Measurements from ENCODE around the gene TSPAN19. TPM values are rescaled to one million over a fixed set of nuclear protein-coding genes. Genes with fewer than 3 reads are reported as not detected.
"Not testable (repeated sequence)": the region's sequence is repeated elsewhere in the genome, so short reads cannot be mapped to it uniquely, and the experiment has no call there.

Gene TSPAN19
- polyA plus RNA-seq, 1 of the 3 experiments (the other 2 are of a cell fraction) = 0.05 TPM

DNA sequence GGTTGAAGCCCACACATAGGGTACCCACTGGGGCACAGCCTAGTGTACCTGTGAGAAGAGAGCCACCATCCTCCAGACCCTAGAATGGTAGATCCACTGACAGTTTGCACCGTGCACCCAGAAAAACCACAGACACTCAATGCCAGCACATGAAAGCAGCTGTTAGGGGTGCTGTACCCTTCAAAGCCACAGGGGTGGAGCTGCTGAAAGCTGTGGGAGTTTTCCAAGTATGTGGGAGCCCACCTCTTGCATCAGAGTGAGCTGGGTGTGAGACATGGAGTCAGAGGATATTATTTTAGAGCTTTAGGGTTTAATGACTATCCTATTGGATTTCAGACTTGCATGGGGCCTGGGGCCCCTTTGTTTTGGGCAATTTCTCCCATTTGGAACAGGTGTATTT lies 30.5 kb downstream of the TSPAN19 start:
- Histone ChIP-seq H3K4me3 (ENCODE audit: low read depth in 2 of 2, low read length in 1 of 2) (no peak overlapping the region), H4K20me1 (ENCODE audit: insufficient read depth) (no peaks in the 10 kb centered on the region)

DNA sequence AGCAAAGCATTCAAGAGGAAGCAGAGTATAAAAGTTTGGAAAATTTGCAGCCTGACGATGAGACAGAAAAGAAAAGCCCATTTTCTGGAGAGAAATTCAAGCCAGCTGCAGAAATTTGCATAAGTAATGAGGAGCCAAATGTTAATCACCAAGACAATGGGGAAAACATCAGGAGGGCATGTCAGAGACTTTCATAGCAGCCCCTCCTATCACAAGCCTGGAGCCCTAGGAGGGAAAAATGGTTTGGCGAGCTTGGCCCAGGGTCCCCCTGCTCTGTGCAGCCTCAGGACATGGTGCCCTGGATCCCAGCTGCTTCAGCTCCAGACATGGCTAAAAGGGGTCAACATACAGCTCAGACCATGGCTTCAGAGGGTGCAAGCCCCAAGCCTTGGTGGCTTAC lies 31.0 kb downstream of the TSPAN19 start:
- H3K36me3 ChIP-seq (replicated peaks in 1 of 2; ENCODE audit: control insufficient read depth in 1 of 2, insufficient read depth in 2 of 2, low read length in 1 of 2); H3K4me1 ChIP-seq (ENCODE audit: control insufficient read depth in 1 of 2, insufficient read depth in 2 of 2, low read depth in 1 of 2, low read length in 1 of 2); H3K9me3 ChIP-seq; H3K4me3 ChIP-seq (ENCODE audit: low read depth in 2 of 2, low read length in 1 of 2); H3K4me2 ChIP-seq; H2AFZ ChIP-seq (ENCODE audit: low read depth); H4K20me1 ChIP-seq (ENCODE audit: insufficient read depth); POLR2A ChIA-PET; H3K9me2 ChIP-seq; H3K79me2 ChIP-seq (ENCODE audit: insufficient read depth); H3F3A ChIP-seq (replicated peaks; ENCODE audit: insufficient read depth); H3K27ac ChIP-seq (ENCODE audit: low read depth in 2 of 2, low read length in 1 of 2); H3K9ac ChIP-seq; H3K27me3 ChIP-seq (ENCODE audit: insufficient read depth); CTCF ChIA-PET; DNase-seq: not testable (repeated sequence)
- 60% methylated on average over 2 of the region's 2 CpGs for WGBS (ENCODE audit: low lambda C conversion rate)

More for the DNA sequence above, 30.5 kb downstream of the TSPAN19 start:
- Histone ChIP-seq H3K9ac (no peak overlapping the region), H3K9me3 (no peaks in the 10 kb centered on the region), H3K27me3 (ENCODE audit: insufficient read depth) (no peaks in the 10 kb centered on the region), H3F3A (replicated peaks; ENCODE audit: insufficient read depth) (no peaks in the 10 kb centered on the region), H3K79me2 (ENCODE audit: insufficient read depth) (no peaks in the 10 kb centered on the region), H2AFZ (ENCODE audit: low read depth) (no peak overlapping the region), H3K4me2 (no peak overlapping the region), H3K9me2 (no peaks in the 10 kb centered on the region), H3K4me1 (ENCODE audit: control insufficient read depth in 1 of 2, insufficient read depth in 2 of 2, low read depth in 1 of 2, low read length in 1 of 2) (no peaks in the 10 kb centered on the region), H3K36me3 (replicated peaks in 1 of 2; ENCODE audit: control insufficient read depth in 1 of 2, insufficient read depth in 2 of 2, low read length in 1 of 2) (no peaks in the 10 kb centered on the region), H3K27ac (ENCODE audit: low read depth in 2 of 2, low read length in 1 of 2) (no peak overlapping the region)
- POLR2A ChIA-PET = no interaction called here
- TF ChIP-seq JUND (IDR thresholded peaks at IDR 0.05) = no peak
- TF ChIP-seq NFIC (IDR thresholded peaks at IDR 0.05; ENCODE audit: borderline replicate concordance) = no peak
- TF ChIP-seq GATA2 (CRISPR knock-in tag; IDR thresholded peaks at IDR 0.05) = no peak
- no peak for TF ChIP-seq CHD2 (IDR thresholded peaks at IDR 0.05; ENCODE audit: low read length, partially characterized antibody)
- TF ChIP-seq, protein P1, sequence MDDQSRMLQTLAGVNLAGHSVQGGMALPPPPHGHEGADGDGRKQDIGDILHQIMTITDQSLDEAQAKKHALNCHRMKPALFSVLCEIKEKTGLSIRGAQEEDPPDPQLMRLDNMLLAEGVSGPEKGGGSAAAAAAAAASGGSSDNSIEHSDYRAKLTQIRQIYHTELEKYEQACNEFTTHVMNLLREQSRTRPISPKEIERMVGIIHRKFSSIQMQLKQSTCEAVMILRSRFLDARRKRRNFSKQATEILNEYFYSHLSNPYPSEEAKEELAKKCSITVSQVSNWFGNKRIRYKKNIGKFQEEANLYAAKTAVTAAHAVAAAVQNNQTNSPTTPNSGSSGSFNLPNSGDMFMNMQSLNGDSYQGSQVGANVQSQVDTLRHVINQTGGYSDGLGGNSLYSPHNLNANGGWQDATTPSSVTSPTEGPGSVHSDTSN (IDR thresholded peaks at IDR 0.05) = no peak
- TF ChIP-seq, protein P2, sequence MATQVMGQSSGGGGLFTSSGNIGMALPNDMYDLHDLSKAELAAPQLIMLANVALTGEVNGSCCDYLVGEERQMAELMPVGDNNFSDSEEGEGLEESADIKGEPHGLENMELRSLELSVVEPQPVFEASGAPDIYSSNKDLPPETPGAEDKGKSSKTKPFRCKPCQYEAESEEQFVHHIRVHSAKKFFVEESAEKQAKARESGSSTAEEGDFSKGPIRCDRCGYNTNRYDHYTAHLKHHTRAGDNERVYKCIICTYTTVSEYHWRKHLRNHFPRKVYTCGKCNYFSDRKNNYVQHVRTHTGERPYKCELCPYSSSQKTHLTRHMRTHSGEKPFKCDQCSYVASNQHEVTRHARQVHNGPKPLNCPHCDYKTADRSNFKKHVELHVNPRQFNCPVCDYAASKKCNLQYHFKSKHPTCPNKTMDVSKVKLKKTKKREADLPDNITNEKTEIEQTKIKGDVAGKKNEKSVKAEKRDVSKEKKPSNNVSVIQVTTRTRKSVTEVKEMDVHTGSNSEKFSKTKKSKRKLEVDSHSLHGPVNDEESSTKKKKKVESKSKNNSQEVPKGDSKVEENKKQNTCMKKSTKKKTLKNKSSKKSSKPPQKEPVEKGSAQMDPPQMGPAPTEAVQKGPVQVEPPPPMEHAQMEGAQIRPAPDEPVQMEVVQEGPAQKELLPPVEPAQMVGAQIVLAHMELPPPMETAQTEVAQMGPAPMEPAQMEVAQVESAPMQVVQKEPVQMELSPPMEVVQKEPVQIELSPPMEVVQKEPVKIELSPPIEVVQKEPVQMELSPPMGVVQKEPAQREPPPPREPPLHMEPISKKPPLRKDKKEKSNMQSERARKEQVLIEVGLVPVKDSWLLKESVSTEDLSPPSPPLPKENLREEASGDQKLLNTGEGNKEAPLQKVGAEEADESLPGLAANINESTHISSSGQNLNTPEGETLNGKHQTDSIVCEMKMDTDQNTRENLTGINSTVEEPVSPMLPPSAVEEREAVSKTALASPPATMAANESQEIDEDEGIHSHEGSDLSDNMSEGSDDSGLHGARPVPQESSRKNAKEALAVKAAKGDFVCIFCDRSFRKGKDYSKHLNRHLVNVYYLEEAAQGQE (IDR thresholded peaks at IDR 0.05; ENCODE audit: low read depth, low read length) = no peak
- TF ChIP-seq RAD21 (IDR thresholded peaks at IDR 0.05; ENCODE audit: low read length) = no peak
- no peak for TF ChIP-seq RXRA (IDR thresholded peaks at IDR 0.05; ENCODE audit: borderline replicate concordance, low read depth)
- no peak for TF ChIP-seq NRF1 (IDR thresholded peaks at IDR 0.05; ENCODE audit: low read depth, low read length)
- TF ChIP-seq, protein P3, sequence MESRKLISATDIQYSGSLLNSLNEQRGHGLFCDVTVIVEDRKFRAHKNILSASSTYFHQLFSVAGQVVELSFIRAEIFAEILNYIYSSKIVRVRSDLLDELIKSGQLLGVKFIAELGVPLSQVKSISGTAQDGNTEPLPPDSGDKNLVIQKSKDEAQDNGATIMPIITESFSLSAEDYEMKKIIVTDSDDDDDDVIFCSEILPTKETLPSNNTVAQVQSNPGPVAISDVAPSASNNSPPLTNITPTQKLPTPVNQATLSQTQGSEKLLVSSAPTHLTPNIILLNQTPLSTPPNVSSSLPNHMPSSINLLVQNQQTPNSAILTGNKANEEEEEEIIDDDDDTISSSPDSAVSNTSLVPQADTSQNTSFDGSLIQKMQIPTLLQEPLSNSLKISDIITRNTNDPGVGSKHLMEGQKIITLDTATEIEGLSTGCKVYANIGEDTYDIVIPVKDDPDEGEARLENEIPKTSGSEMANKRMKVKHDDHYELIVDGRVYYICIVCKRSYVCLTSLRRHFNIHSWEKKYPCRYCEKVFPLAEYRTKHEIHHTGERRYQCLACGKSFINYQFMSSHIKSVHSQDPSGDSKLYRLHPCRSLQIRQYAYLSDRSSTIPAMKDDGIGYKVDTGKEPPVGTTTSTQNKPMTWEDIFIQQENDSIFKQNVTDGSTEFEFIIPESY (IDR thresholded peaks at IDR 0.05; ENCODE audit: borderline replicate concordance, low read depth) = no peak
- no peak for TF ChIP-seq RFX5 (IDR thresholded peaks at IDR 0.05; ENCODE audit: low read length)
- no peak for TF ChIP-seq GABPA (IDR thresholded peaks at IDR 0.05; ENCODE audit: low read depth)
- no peak for TF ChIP-seq EP300 (IDR thresholded peaks at IDR 0.05; ENCODE audit: borderline replicate concordance in 1 of 2, low read depth in 1 of 2, low read length in 1 of 2)
- 43% methylated on average over 1 of the region's 1 CpG for WGBS (ENCODE audit: low lambda C conversion rate)
- CTCF ChIA-PET = no interaction called here
- no peak for DNase-seq

Measured in SK-N-SH (cell line).